Measurements from ENCODE around the gene HMGXB4. TPM values are rescaled to one million over a fixed set of nuclear protein-coding genes. Genes with fewer than 3 reads are reported as not detected.

The HMGXB4 gene
- total RNA-seq, 4 donors from 2014 or later = 13.3 to 19.6 (median 15.9) TPM

GRCh38 chr22:35317680-35318290 lies 60.5 kb downstream of the HMGXB4 start:
- TF ChIP-seq, protein P1, sequence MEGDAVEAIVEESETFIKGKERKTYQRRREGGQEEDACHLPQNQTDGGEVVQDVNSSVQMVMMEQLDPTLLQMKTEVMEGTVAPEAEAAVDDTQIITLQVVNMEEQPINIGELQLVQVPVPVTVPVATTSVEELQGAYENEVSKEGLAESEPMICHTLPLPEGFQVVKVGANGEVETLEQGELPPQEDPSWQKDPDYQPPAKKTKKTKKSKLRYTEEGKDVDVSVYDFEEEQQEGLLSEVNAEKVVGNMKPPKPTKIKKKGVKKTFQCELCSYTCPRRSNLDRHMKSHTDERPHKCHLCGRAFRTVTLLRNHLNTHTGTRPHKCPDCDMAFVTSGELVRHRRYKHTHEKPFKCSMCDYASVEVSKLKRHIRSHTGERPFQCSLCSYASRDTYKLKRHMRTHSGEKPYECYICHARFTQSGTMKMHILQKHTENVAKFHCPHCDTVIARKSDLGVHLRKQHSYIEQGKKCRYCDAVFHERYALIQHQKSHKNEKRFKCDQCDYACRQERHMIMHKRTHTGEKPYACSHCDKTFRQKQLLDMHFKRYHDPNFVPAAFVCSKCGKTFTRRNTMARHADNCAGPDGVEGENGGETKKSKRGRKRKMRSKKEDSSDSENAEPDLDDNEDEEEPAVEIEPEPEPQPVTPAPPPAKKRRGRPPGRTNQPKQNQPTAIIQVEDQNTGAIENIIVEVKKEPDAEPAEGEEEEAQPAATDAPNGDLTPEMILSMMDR (IDR thresholded peaks at IDR 0.05; ENCODE audit: low read depth) = no peak

DNA sequence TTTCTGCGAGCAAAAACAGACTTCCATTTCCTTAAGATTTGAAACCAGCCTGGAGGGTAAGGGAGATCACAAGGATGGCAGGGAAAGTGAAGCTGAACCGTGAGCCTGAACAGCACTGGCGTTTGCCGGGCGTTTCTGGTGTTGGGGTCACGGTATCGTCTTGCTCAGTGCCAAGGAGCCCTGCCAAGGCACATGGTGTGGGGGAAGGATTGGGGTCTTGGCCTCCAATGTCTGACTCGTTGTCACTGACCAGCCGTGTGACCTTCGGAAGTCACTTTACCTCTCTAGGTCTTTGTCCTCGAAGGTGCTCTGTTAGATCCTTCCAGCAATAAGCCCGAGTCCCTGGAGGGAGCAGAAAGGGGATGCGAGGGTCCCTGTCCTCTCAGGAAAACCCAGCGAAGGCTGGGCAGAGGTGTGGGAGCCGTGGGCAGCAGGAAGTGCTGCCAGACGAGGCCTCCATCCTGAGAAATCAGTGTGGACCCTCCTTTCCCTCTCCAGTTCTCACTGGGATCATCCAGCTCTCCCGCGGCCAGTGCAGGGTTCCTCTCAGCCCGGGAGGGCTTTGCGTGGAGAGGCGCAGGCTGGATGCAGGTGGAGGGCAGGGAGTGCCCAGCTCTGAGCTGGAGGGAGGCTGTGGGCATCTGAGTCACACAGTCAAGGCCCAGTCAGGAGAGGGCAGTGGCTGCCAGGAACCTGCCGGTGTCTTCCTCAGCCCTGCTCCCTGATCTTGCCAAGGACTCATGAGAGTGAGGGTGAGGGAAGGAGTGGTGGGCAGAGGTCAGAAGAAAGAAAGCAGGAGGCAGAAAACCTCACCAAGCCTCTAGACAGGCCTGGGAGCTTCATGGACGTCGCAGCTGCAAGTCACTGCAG lies 61.3 kb downstream of the HMGXB4 start:
- TF ChIP-seq, protein P1 (IDR thresholded peaks at IDR 0.05; ENCODE audit: low read depth) = no peak

GRCh38 chr22:35319244-35319985 lies 62.1 kb downstream of the HMGXB4 start:
- TF ChIP-seq, protein P1 (IDR thresholded peaks at IDR 0.05; ENCODE audit: low read depth) = no peak

GRCh38 chr22:35322126-35322525 lies 64.8 kb downstream of the HMGXB4 start:
- TF ChIP-seq, protein P1 (IDR thresholded peaks at IDR 0.05; ENCODE audit: low read depth) = no peak

GRCh38 chr22:35322893-35323292 lies 65.6 kb downstream of the HMGXB4 start:
- TF ChIP-seq, protein P1 (IDR thresholded peaks at IDR 0.05; ENCODE audit: low read depth) = no peak

- TF ChIP-seq, protein P1 (IDR thresholded peaks at IDR 0.05; ENCODE audit: low read depth) = no peak
These were observed 66.0 kb downstream of the HMGXB4 start for GRCh38 chr22:35323305-35323704.

- TF ChIP-seq, protein P1 (IDR thresholded peaks at IDR 0.05; ENCODE audit: low read depth) = no peak
These were observed 66.8 kb downstream of the HMGXB4 start for GRCh38 chr22:35324067-35324466.
